ENCODE measurements around the gene MOB3B. TPM values are rescaled to one million over a fixed set of nuclear protein-coding genes. Genes with fewer than 3 reads are reported as not detected.
"Not testable (repeated sequence)": the region's sequence is repeated elsewhere in the genome, so short reads cannot be mapped to it uniquely, and the experiment has no call there.

Gene MOB3B
- total RNA-seq, 2 experiments from 2014 or later = 3.0 to 3.2 TPM

- H3K27me3 Mint-ChIP-seq (ENCODE audit: low read depth) = no peaks in the 10 kb centered on the region
- H3K27ac Mint-ChIP-seq = no peak overlapping the region
- peaks cover 28% of the 10 kb centered on the region for H3K36me3 Mint-ChIP-seq (ENCODE audit: low read depth)
- no peak overlapping the region for H3K4me3 Mint-ChIP-seq
- peaks cover 4% of the 10 kb centered on the region for H3K9me3 Mint-ChIP-seq
- intact Hi-C loops (cut with micrococcal nuclease) = no loop called here
- no peak for DNase-seq
- CTCF ChIA-PET = no interaction called here
- peaks cover 13% of the 10 kb centered on the region for H3K4me1 Mint-ChIP-seq (ENCODE audit: low read depth)
Observed at GRCh38 chr9:27451207-27451797, 78.3 kb downstream of the MOB3B start.

- intact Hi-C loops (cut with micrococcal nuclease) = no loop called here
- no peak for DNase-seq
- Mint-ChIP-seq H3K9me3 (peaks cover 4% of the 10 kb centered on the region), H3K27me3 (ENCODE audit: low read depth) (no peaks in the 10 kb centered on the region), H3K4me3 (no peak overlapping the region), H3K4me1 (ENCODE audit: low read depth) (peaks cover 13% of the 10 kb centered on the region), H3K27ac (no peak overlapping the region), H3K36me3 (ENCODE audit: low read depth) (peaks cover 29% of the 10 kb centered on the region)
- CTCF ChIA-PET = no interaction called here
Observed at GRCh38 chr9:27450752-27451151, 78.9 kb downstream of the MOB3B start.

- peak; percentile 17 for DNase-seq
- not testable (repeated sequence) for H3K4me3 Mint-ChIP-seq; H3K9me3 Mint-ChIP-seq; H3K27ac Mint-ChIP-seq; H3K27me3 Mint-ChIP-seq (ENCODE audit: low read depth)
- Mint-ChIP-seq H3K4me1 (ENCODE audit: low read depth) (peaks cover 13% of the 10 kb centered on the region), H3K36me3 (ENCODE audit: low read depth) (peaks cover 23% of the 10 kb centered on the region)
- CTCF ChIA-PET = interaction anchor here (1.0 kb wide), 1 partner anchor 121 kb away, joined by 3 read pairs; no protein-coding TSS in a partner anchor
- intact Hi-C loops (cut with micrococcal nuclease) = loop anchor here (2.0 kb wide), 1 partner anchor 82 kb away; no protein-coding TSS in a partner anchor
Observed at GRCh38 chr9:27448356-27448755, 81.3 kb downstream of the MOB3B start.

GRCh38 chr9:27447031-27447683, 82.5 kb downstream of the MOB3B start:
- CTCF ChIA-PET = interaction anchor here (1.0 kb wide), 1 partner anchor 10 kb away, joined by 4 read pairs; no protein-coding TSS in a partner anchor
- H3K9me3 Mint-ChIP-seq = peaks cover 4% of the 10 kb centered on the region
- no peak overlapping the region for H3K27ac Mint-ChIP-seq
- intact Hi-C loops (cut with micrococcal nuclease) = no loop called here
- H3K36me3 Mint-ChIP-seq (ENCODE audit: low read depth) = peaks cover 21% of the 10 kb centered on the region
- no peaks in the 10 kb centered on the region for H3K27me3 Mint-ChIP-seq (ENCODE audit: low read depth)
- DNase-seq = no peak
- H3K4me1 Mint-ChIP-seq (ENCODE audit: low read depth) = peaks cover 13% of the 10 kb centered on the region
- no peak overlapping the region for H3K4me3 Mint-ChIP-seq

- H3K4me1 Mint-ChIP-seq (ENCODE audit: low read depth) = peaks cover 13% of the 10 kb centered on the region
Observed at GRCh38 chr9:27445688-27446087, 83.9 kb downstream of the MOB3B start.

GRCh38 chr9:27445057-27445595, 84.5 kb downstream of the MOB3B start:
- Mint-ChIP-seq H3K27me3 (ENCODE audit: low read depth) (no peaks in the 10 kb centered on the region), H3K9me3 (peaks cover 4% of the 10 kb centered on the region), H3K36me3 (ENCODE audit: low read depth) (peaks cover 18% of the 10 kb centered on the region), H3K27ac (no peak overlapping the region), H3K4me1 (ENCODE audit: low read depth) (peaks cover 14% of the 10 kb centered on the region), H3K4me3 (no peak overlapping the region)
- CTCF ChIA-PET = interaction anchor here (0.6 kb wide), 1 partner anchor 28 kb away, joined by 3 read pairs; no protein-coding TSS in a partner anchor
- intact Hi-C loops (cut with micrococcal nuclease) = no loop called here
- DNase-seq = no peak

More at GRCh38 chr9:27445688-27446087, 83.9 kb downstream of the MOB3B start:
- CTCF ChIA-PET = no interaction called here
- no peak overlapping the region for H3K27ac Mint-ChIP-seq
- no peaks in the 10 kb centered on the region for H3K27me3 Mint-ChIP-seq (ENCODE audit: low read depth)
- no peak overlapping the region for H3K4me3 Mint-ChIP-seq
- peaks cover 18% of the 10 kb centered on the region for H3K36me3 Mint-ChIP-seq (ENCODE audit: low read depth)
- peaks cover 4% of the 10 kb centered on the region for H3K9me3 Mint-ChIP-seq
- DNase-seq = no peak
- intact Hi-C loops (cut with micrococcal nuclease) = no loop called here

- H3K36me3 Mint-ChIP-seq (ENCODE audit: low read depth) = peaks cover 4% of the 10 kb centered on the region
- H3K4me1 Mint-ChIP-seq (ENCODE audit: low read depth) = peaks cover 15% of the 10 kb centered on the region
- no peak overlapping the region for H3K27ac Mint-ChIP-seq
- intact Hi-C loops (cut with micrococcal nuclease) = no loop called here
- H3K4me3 Mint-ChIP-seq = no peak overlapping the region
- CTCF ChIA-PET = no interaction called here
- DNase-seq = no peak
- H3K9me3 Mint-ChIP-seq = no peaks in the 10 kb centered on the region
- H3K27me3 Mint-ChIP-seq (ENCODE audit: low read depth) = no peaks in the 10 kb centered on the region
Observed at GRCh38 chr9:27442464-27442863, 87.2 kb downstream of the MOB3B start.

- Mint-ChIP-seq H3K27me3 (ENCODE audit: low read depth) (no peaks in the 10 kb centered on the region), H3K4me3 (no peak overlapping the region), H3K9me3 (no peaks in the 10 kb centered on the region), H3K36me3 (ENCODE audit: low read depth) (peaks cover 1% of the 10 kb centered on the region), H3K4me1 (ENCODE audit: low read depth) (peaks cover 11% of the 10 kb centered on the region), H3K27ac (no peak overlapping the region)
- CTCF ChIA-PET = no interaction called here
- no peak for DNase-seq
- intact Hi-C loops (cut with micrococcal nuclease) = no loop called here
Observed at GRCh38 chr9:27441741-27442070, 87.9 kb downstream of the MOB3B start.

GRCh38 chr9:27440888-27441740, 88.5 kb downstream of the MOB3B start:
- Mint-ChIP-seq H3K27ac (no peak overlapping the region), H3K4me3 (no peak overlapping the region), H3K36me3 (ENCODE audit: low read depth) (peaks cover 1% of the 10 kb centered on the region), H3K27me3 (ENCODE audit: low read depth) (no peaks in the 10 kb centered on the region), H3K4me1 (ENCODE audit: low read depth) (peaks cover 11% of the 10 kb centered on the region), H3K9me3 (no peaks in the 10 kb centered on the region)
- no peak for DNase-seq
- CTCF ChIA-PET = no interaction called here
- intact Hi-C loops (cut with micrococcal nuclease) = no loop called here

GRCh38 chr9:27438522-27438921, 91.1 kb downstream of the MOB3B start:
- intact Hi-C loops (cut with micrococcal nuclease) = no loop called here

GRCh38 chr9:27437652-27438373, 91.8 kb downstream of the MOB3B start:
- Mint-ChIP-seq H3K9me3 (no peaks in the 10 kb centered on the region), H3K4me3 (no peak overlapping the region), H3K4me1 (ENCODE audit: low read depth) (peaks cover 11% of the 10 kb centered on the region), H3K27me3 (ENCODE audit: low read depth) (no peaks in the 10 kb centered on the region), H3K36me3 (ENCODE audit: low read depth) (peaks cover 2% of the 10 kb centered on the region), H3K27ac (no peak overlapping the region)
- DNase-seq = no peak
- CTCF ChIA-PET = interaction anchor here (0.8 kb wide), 1 partner anchor 56 kb away, joined by 3 read pairs; no protein-coding TSS in a partner anchor
- intact Hi-C loops (cut with micrococcal nuclease) = no loop called here

More at GRCh38 chr9:27438522-27438921, 91.1 kb downstream of the MOB3B start:
- DNase-seq = no peak
- CTCF ChIA-PET = no interaction called here
- Mint-ChIP-seq H3K27me3 (ENCODE audit: low read depth) (no peaks in the 10 kb centered on the region), H3K36me3 (ENCODE audit: low read depth) (peaks cover 2% of the 10 kb centered on the region), H3K4me3 (no peak overlapping the region), H3K4me1 (ENCODE audit: low read depth) (peaks cover 11% of the 10 kb centered on the region), H3K9me3 (no peaks in the 10 kb centered on the region), H3K27ac (no peak overlapping the region)

- Mint-ChIP-seq H3K27ac (no peak overlapping the region), H3K4me3 (no peak overlapping the region)
- intact Hi-C loops (cut with micrococcal nuclease) = no loop called here
Observed at GRCh38 chr9:27436234-27436633, 93.4 kb downstream of the MOB3B start.

More at GRCh38 chr9:27436234-27436633, 93.4 kb downstream of the MOB3B start:
- DNase-seq = no peak
- H3K9me3 Mint-ChIP-seq = no peaks in the 10 kb centered on the region
- peaks cover 2% of the 10 kb centered on the region for H3K36me3 Mint-ChIP-seq (ENCODE audit: low read depth)
- no peaks in the 10 kb centered on the region for H3K27me3 Mint-ChIP-seq (ENCODE audit: low read depth)
- CTCF ChIA-PET = no interaction called here
- H3K4me1 Mint-ChIP-seq (ENCODE audit: low read depth) = peaks cover 21% of the 10 kb centered on the region
